ENCODE data around the gene KCNH2.

KCNH2 gene

GRCh38 chr7:150962553-150963399 lies 15.3 kb downstream of the KCNH2 start:
- DNase-seq (ENCODE audit: insufficient read length, low spot score): peak; percentile 60
- FAIRE-seq: no peak

GRCh38 chr7:150962290-150962552 lies 15.9 kb downstream of the KCNH2 start:
- FAIRE-seq: no peak

GRCh38 chr7:150961510-150962289 lies 16.4 kb downstream of the KCNH2 start:
- DNase-seq (ENCODE audit: insufficient read length, low spot score) (no peak), FAIRE-seq (no peak)

More at GRCh38 chr7:150962290-150962552, 15.9 kb downstream of the KCNH2 start:
- DNase-seq (ENCODE audit: insufficient read length, low spot score): no peak

GRCh38 chr7:150959739-150960734 lies 18.1 kb downstream of the KCNH2 start:
- DNase-seq (ENCODE audit: insufficient read length, low spot score) (no peak), FAIRE-seq (no peak)

- DNase-seq (ENCODE audit: insufficient read length, low spot score) (no peak), FAIRE-seq (no peak)
These were observed 19.0 kb downstream of the KCNH2 start for GRCh38 chr7:150959081-150959480.

GRCh38 chr7:150958597-150958996 lies 19.5 kb downstream of the KCNH2 start:
- no peak for FAIRE-seq
- no peak for DNase-seq (ENCODE audit: insufficient read length, low spot score)

GRCh38 chr7:150958062-150958552 lies 20.0 kb downstream of the KCNH2 start:
- no peak for FAIRE-seq
- DNase-seq (ENCODE audit: insufficient read length, low spot score): no peak

GRCh38 chr7:150957133-150958020 lies 20.7 kb downstream of the KCNH2 start:
- no peak for DNase-seq (ENCODE audit: insufficient read length, low spot score)
- no peak for FAIRE-seq

GRCh38 chr7:150956395-150957132 lies 21.6 kb downstream of the KCNH2 start:
- no peak for DNase-seq (ENCODE audit: insufficient read length, low spot score)
- no peak for FAIRE-seq

GRCh38 chr7:150955519-150956394 lies 22.4 kb downstream of the KCNH2 start:
- no peak for FAIRE-seq
- no peak for DNase-seq (ENCODE audit: insufficient read length, low spot score)

GRCh38 chr7:150954986-150955518 lies 23.1 kb downstream of the KCNH2 start:
- FAIRE-seq: no peak
- no peak for DNase-seq (ENCODE audit: insufficient read length, low spot score)

- DNase-seq (ENCODE audit: insufficient read length, low spot score) (no peak), FAIRE-seq (no peak)
These were observed 23.7 kb downstream of the KCNH2 start for GRCh38 chr7:150954201-150954985.

- FAIRE-seq: no peak
- no peak for DNase-seq (ENCODE audit: insufficient read length, low spot score)
These were observed 24.8 kb downstream of the KCNH2 start for GRCh38 chr7:150953061-150953997.

- DNase-seq (ENCODE audit: insufficient read length, low spot score) (no peak), FAIRE-seq (no peak)
These were observed 25.6 kb downstream of the KCNH2 start for GRCh38 chr7:150952331-150953050.

GRCh38 chr7:150951521-150951920 lies 26.6 kb downstream of the KCNH2 start:
- FAIRE-seq (no peak), DNase-seq (ENCODE audit: insufficient read length, low spot score) (no peak)

Measured in HTR-8/SVneo (cell line).